ENCODE data around the gene KDM4C. TPM values are rescaled to one million over a fixed set of nuclear protein-coding genes. Genes with fewer than 3 reads are reported as not detected.
A peak's percentile ranks its signal among the peaks of the same experiment; 100 is the strongest.
"Not testable (repeated sequence)": the region's sequence is repeated elsewhere in the genome, so short reads cannot be mapped to it uniquely, and the experiment has no call there.

Gene KDM4C
- total and polyA plus RNA-seq, 2 donors (not counting 1 experiment from before 2014, with no cell fraction given): 49.7 to 141 TPM

GRCh38 chr9:6735422-6735821, 22.4 kb upstream of the KDM4C start:
- intact Hi-C loops (cut with micrococcal nuclease): no loop called here
- WGBS (ENCODE audit: insufficient coverage): 97% methylated on average over 3 of the region's 3 CpGs
- TF ChIP-seq EZH2 (IDR thresholded peaks at IDR 0.05; ENCODE audit: borderline replicate concordance, insufficient read depth, low read depth, low read length, poor library complexity, severe bottlenecking) (no peak), CTCF (IDR thresholded peaks at IDR 0.05) (no peak)
- peaks cover 8% of the 10 kb centered on the region for H3K4me1 Mint-ChIP-seq
- Histone ChIP-seq H3K4me1 (ENCODE audit: control insufficient read depth in 2 of 2, insufficient read depth in 2 of 2, low read length in 2 of 2) (peaks cover 8 to 9% of the 10 kb centered on the region in 2 donors), H3K4me3 (ENCODE audit: control extremely low read depth in 1 of 5, extremely low read depth in 1 of 5, insufficient read depth in 1 of 5, low read depth in 2 of 5, low read length in 4 of 5) (no peak overlapping the region), H3K27ac (ENCODE audit: low read length in 2 of 2) (no peak overlapping the region), H3K9me3 (ENCODE audit: control extremely low read depth in 1 of 3, control insufficient read depth in 2 of 3, insufficient read depth in 1 of 3, low read length in 2 of 3) (peaks cover 0 to 4% (median 0%) of the 10 kb centered on the region in 3 donors), H3K36me3 (replicated peaks in 1 of 2; ENCODE audit: control extremely low read depth in 1 of 2, control insufficient read depth in 1 of 2, extremely low read depth in 1 of 2, insufficient read depth in 2 of 2, low read length in 1 of 2) (no peaks in the 10 kb centered on the region), H3K27me3 (replicated peaks in 1 of 4; ENCODE audit: control extremely low read depth in 1 of 4, control insufficient read depth in 3 of 4, insufficient read depth in 4 of 4, low read length in 3 of 4) (no peaks in the 10 kb centered on the region), H2AFZ (ENCODE audit: insufficient read depth, low read depth, low read length, poor library complexity, severe bottlenecking) (no peak overlapping the region), H4K20me1 (ENCODE audit: control insufficient read depth, insufficient read depth, low read length, poor library complexity, severe bottlenecking) (no peaks in the 10 kb centered on the region), H3K79me2 (ENCODE audit: control insufficient read depth, insufficient read depth, low read length) (no peaks in the 10 kb centered on the region), H3K9ac (ENCODE audit: low read length) (no peak overlapping the region), H3K4me2 (replicated peaks; ENCODE audit: low read depth, low read length, poor library complexity, severe bottlenecking) (no peak overlapping the region)
- DNase-seq (no peak), ATAC-seq (ENCODE audit: low read depth) (no peak)
- ChIA-PET CTCF (interaction anchor here (0.5 kb wide), 1 partner anchor 41 kb away, joined by 5 read pairs; no protein-coding TSS in a partner anchor), POLR2A (no interaction called here)
- H3K4me3 Mint-ChIP-seq: no peak overlapping the region
- no peaks in the 10 kb centered on the region for H3K27me3 Mint-ChIP-seq
- H3K27ac Mint-ChIP-seq: no peak overlapping the region
- H3K9me3 Mint-ChIP-seq (ENCODE audit: insufficient read depth): peaks cover 3% of the 10 kb centered on the region

- no peak overlapping the region for H3K4me3 Mint-ChIP-seq
- ChIA-PET CTCF (interaction anchor here (0.6 to 3.3 kb wide), 16 partner anchors 10 to 685 kb away, joined by 3 to 38 read pairs (median 4); no protein-coding TSS in a partner anchor), POLR2A (interaction anchor here (0.7 kb wide), 1 partner anchor 22 kb away, joined by 3 read pairs; no protein-coding TSS in a partner anchor)
- intact Hi-C loops (cut with micrococcal nuclease): loop anchor here (1.0 kb wide), 1 partner anchor 154 kb away; no protein-coding TSS in a partner anchor
- DNase-seq: peak; percentile 17
- Histone ChIP-seq H3K4me2 (replicated peaks; ENCODE audit: low read depth, low read length, poor library complexity, severe bottlenecking) (no peak overlapping the region), H3K4me3 (ENCODE audit: control extremely low read depth in 1 of 5, extremely low read depth in 1 of 5, insufficient read depth in 1 of 5, low read depth in 2 of 5, low read length in 4 of 5) (no peak overlapping the region), H3K36me3 (replicated peaks in 1 of 2; ENCODE audit: control extremely low read depth in 1 of 2, control insufficient read depth in 1 of 2, extremely low read depth in 1 of 2, insufficient read depth in 2 of 2, low read length in 1 of 2) (no peaks in the 10 kb centered on the region), H2AFZ (ENCODE audit: insufficient read depth, low read depth, low read length, poor library complexity, severe bottlenecking) (no peak overlapping the region), H3K4me1 (ENCODE audit: control insufficient read depth in 2 of 2, insufficient read depth in 2 of 2, low read length in 2 of 2) (peaks cover 8 to 9% of the 10 kb centered on the region in 2 donors), H3K79me2 (ENCODE audit: control insufficient read depth, insufficient read depth, low read length) (peaks cover 16% of the 10 kb centered on the region), H4K20me1 (ENCODE audit: control insufficient read depth, insufficient read depth, low read length, poor library complexity, severe bottlenecking) (no peaks in the 10 kb centered on the region), H3K27ac (ENCODE audit: low read length in 2 of 2) (no peak overlapping the region), H3K9ac (ENCODE audit: low read length) (no peak overlapping the region), H3K27me3 (replicated peaks in 1 of 4; ENCODE audit: control extremely low read depth in 1 of 4, control insufficient read depth in 3 of 4, insufficient read depth in 4 of 4, low read length in 3 of 4) (no peaks in the 10 kb centered on the region), H3K9me3 (ENCODE audit: control extremely low read depth in 1 of 3, control insufficient read depth in 2 of 3, insufficient read depth in 1 of 3, low read length in 2 of 3) (peaks cover 0 to 4% (median 0%) of the 10 kb centered on the region in 3 donors)
- H3K9me3 Mint-ChIP-seq (ENCODE audit: insufficient read depth): peaks cover 3% of the 10 kb centered on the region
- ATAC-seq (ENCODE audit: low read depth): no peak
- WGBS (ENCODE audit: insufficient coverage): no CpG with 5 or more reads among the region's 1 CpG
- H3K4me1 Mint-ChIP-seq: peaks cover 8% of the 10 kb centered on the region
- no peak overlapping the region for H3K27ac Mint-ChIP-seq
- no peaks in the 10 kb centered on the region for H3K27me3 Mint-ChIP-seq
- TF ChIP-seq CTCF (IDR thresholded peaks at IDR 0.05): no peak
- TF ChIP-seq EZH2 (IDR thresholded peaks at IDR 0.05; ENCODE audit: borderline replicate concordance, insufficient read depth, low read depth, low read length, poor library complexity, severe bottlenecking): no peak
These were observed 18.6 kb upstream of the KDM4C start for GRCh38 chr9:6739218-6739617.

- POLR2A ChIA-PET: interaction anchor here (0.9 kb wide), 1 partner anchor 9 kb away, joined by 4 read pairs; the partner anchor contains the start of gene KDM4C
- H3K9ac ChIP-seq (ENCODE audit: low read length); H3K9me3 ChIP-seq (ENCODE audit: control extremely low read depth in 1 of 3, control insufficient read depth in 2 of 3, insufficient read depth in 1 of 3, low read length in 2 of 3); H3K4me3 ChIP-seq (ENCODE audit: control extremely low read depth in 1 of 5, extremely low read depth in 1 of 5, insufficient read depth in 1 of 5, low read depth in 2 of 5, low read length in 4 of 5); H3K9me3 Mint-ChIP-seq (ENCODE audit: insufficient read depth); H2AFZ ChIP-seq (ENCODE audit: insufficient read depth, low read depth, low read length, poor library complexity, severe bottlenecking); H3K4me2 ChIP-seq (replicated peaks; ENCODE audit: low read depth, low read length, poor library complexity, severe bottlenecking); H3K36me3 ChIP-seq (replicated peaks in 1 of 2; ENCODE audit: control extremely low read depth in 1 of 2, control insufficient read depth in 1 of 2, extremely low read depth in 1 of 2, insufficient read depth in 2 of 2, low read length in 1 of 2); ATAC-seq (ENCODE audit: low read depth); H3K4me3 Mint-ChIP-seq; H3K27me3 Mint-ChIP-seq; intact Hi-C loops (cut with micrococcal nuclease); H4K20me1 ChIP-seq (ENCODE audit: control insufficient read depth, insufficient read depth, low read length, poor library complexity, severe bottlenecking); H3K27me3 ChIP-seq (replicated peaks in 1 of 4; ENCODE audit: control extremely low read depth in 1 of 4, control insufficient read depth in 3 of 4, insufficient read depth in 4 of 4, low read length in 3 of 4); DNase-seq: not testable (repeated sequence)
- WGBS (ENCODE audit: insufficient coverage): no CpG with 5 or more reads among the region's 9 CpGs
- peaks cover 17 to 27% of the 10 kb centered on the region in 2 donors for H3K4me1 ChIP-seq (ENCODE audit: control insufficient read depth in 2 of 2, insufficient read depth in 2 of 2, low read length in 2 of 2)
- CTCF ChIA-PET: interaction anchor here (1.3 to 1.7 kb wide), 2 partner anchors 11 to 82 kb away, joined by 4 read pairs; no protein-coding TSS in a partner anchor
- peaks cover 20% of the 10 kb centered on the region for H3K4me1 Mint-ChIP-seq
- peak overlapping the region; percentile 50 for H3K27ac Mint-ChIP-seq
- H3K27ac ChIP-seq (ENCODE audit: low read length in 2 of 2): peak overlapping the region in 1 of 2 donors; percentile 85
- H3K79me2 ChIP-seq (ENCODE audit: control insufficient read depth, insufficient read depth, low read length): peaks cover 32% of the 10 kb centered on the region
These were observed 8.9 kb upstream of the KDM4C start for GRCh38 chr9:6748861-6749260.
